Muscle of leg (tissue), 11 donors: ENCODE measurements around the gene ATP6AP2. TPM values are rescaled to one million over a fixed set of nuclear protein-coding genes. Genes with fewer than 3 reads are reported as not detected.

Experiments used
- DNase-seq: peaks from one replicate; pipeline ENCODE4 v3.0.0; 2013
- H3K27ac ChIP-seq: one replicate; pipeline ENCODE4 v1.5.1; 2013; ENCODE audit warnings: mild to moderate bottlenecking, low read length, control low read depth
- H3K27me3 ChIP-seq: one replicate; pipeline ENCODE4 v1.6.1; 2013; ENCODE audit warnings: low read length; ENCODE audit not compliant: control insufficient read depth, insufficient read depth
- H3K36me3 ChIP-seq: one replicate; pipeline ENCODE4 v1.6.1; 2013; ENCODE audit warnings: low read length; ENCODE audit not compliant: control insufficient read depth, insufficient read depth
- H3K4me1 ChIP-seq: one replicate; pipeline ENCODE4 v1.6.1; 2013; ENCODE audit warnings: low read length; ENCODE audit not compliant: control insufficient read depth, insufficient read depth
- H3K4me3 ChIP-seq: one replicate; pipeline ENCODE4 v1.5.1; 2013; ENCODE audit warnings: low read length, control low read depth
- H3K9me3 ChIP-seq: replicated peaks from 2 replicates; pipeline ENCODE4 v1.6.1; 2013; ENCODE audit warnings: low read depth, low read length; ENCODE audit not compliant: control insufficient read depth
- whole genome bisulfite sequencing: methylation state at CpG from one replicate; pipeline ENCODE4 v1.1.5; 2013; ENCODE audit warnings: missing lambda C conversion rate; ENCODE audit not compliant: insufficient coverage; 5-methylcytosine and 5-hydroxymethylcytosine counted together
- polyA plus RNA-seq, 8 donors: library from polyadenylated mRNA; unstranded; fragments of 120-200 nt; gene quantifications; one replicate each; pipeline versions ENCODE4 v1.2.1 to v1.2.3, GENCODE V29; 2013; ENCODE audit warnings: inconsistent platforms in 1 of 8, low replicate concordance in 1 of 8; ENCODE audit not compliant: insufficient read length in 8 of 8, insufficient read depth in 1 of 8
- total RNA-seq: library from RNA; stranded (reverse); fragments of 120-200 nt; gene quantifications from one replicate; pipeline ENCODE4 v1.2.4, GENCODE V29; 2013

The ATP6AP2 gene
- total and polyA plus RNA-seq, 9 donors = 47.1 to 93.5 (median 66.1) TPM

GRCh38 chrX:40652664-40653063 is 71.9 kb downstream of the ATP6AP2 start:
- no peak for DNase-seq
- Histone ChIP-seq H3K4me1 (peaks cover 4% of the 10 kb centered on the region), H3K27me3 (peaks cover 5% of the 10 kb centered on the region), H3K4me3 (no peak overlapping the region), H3K9me3 (no peaks in the 10 kb centered on the region), H3K36me3 (peaks cover 9% of the 10 kb centered on the region), H3K27ac (no peak overlapping the region)
- no CpG with 5 or more reads among the region's 1 CpG for WGBS

GRCh38 chrX:40653535-40653934 is 72.8 kb downstream of the ATP6AP2 start:
- DNase-seq = no peak
- H3K27me3 ChIP-seq = peaks cover 3% of the 10 kb centered on the region
- no peak overlapping the region for H3K27ac ChIP-seq
- H3K4me1 ChIP-seq = no peaks in the 10 kb centered on the region
- H3K4me3 ChIP-seq = no peak overlapping the region
- WGBS = no CpG with 5 or more reads among the region's 2 CpGs
- no peaks in the 10 kb centered on the region for H3K9me3 ChIP-seq
- H3K36me3 ChIP-seq = peaks cover 12% of the 10 kb centered on the region

Other genes starting within 250 kb of the ATP6AP2 start
- not detected for gene MPC1L, start 42.5 kb downstream of the ATP6AP2 start, total RNA-seq
- not detected for gene MPC1L, start 42.5 kb downstream of the ATP6AP2 start, polyA plus RNA-seq
- 7.6 TPM for gene CXorf38, start 66.6 kb downstream of the ATP6AP2 start, total RNA-seq
- gene CXorf38, start 66.6 kb downstream of the ATP6AP2 start, polyA plus RNA-seq = 1 to 10 TPM; 5.9 to 8.2 (median 6.7) TPM
- 18.8 TPM for gene MED14, start 154.6 kb downstream of the ATP6AP2 start, total RNA-seq
- 10 to 100 TPM; 29.7 to 37.8 (median 34.5) TPM for gene MED14, start 154.6 kb downstream of the ATP6AP2 start, polyA plus RNA-seq